Measurements from ENCODE around the gene RBM19. TPM values are rescaled to one million over a fixed set of nuclear protein-coding genes. Genes with fewer than 3 reads are reported as not detected.

RBM19 gene
- total and polyA plus RNA-seq, 2 donors (not counting 3 experiments of a cell fraction or from before 2014, with no cell fraction given) = 13.2 to 34.4 TPM

- DNase-seq (ENCODE audit: low read depth, low spot score) = no peak
- dilution Hi-C loops (cut with MboI; ENCODE audit: extremely low pct_ligation_motif_present, low sequenced_read_pairs) = no loop called here
- TF ChIP-seq GATA2 (IDR thresholded peaks at IDR 0.05; ENCODE audit: insufficient read depth, insufficient read length, low read depth, low read length) (no peak), POLR2AphosphoS5 (IDR thresholded peaks at IDR 0.05; ENCODE audit: insufficient read depth, low read depth, low read length) (no peak), MYC (IDR thresholded peaks at IDR 0.05; ENCODE audit: low read depth, low read length) (no peak), EZH2 (IDR thresholded peaks at IDR 0.05; ENCODE audit: borderline replicate concordance, low read depth, low read length, severe bottlenecking) (no peak), POLR2A (IDR thresholded peaks at IDR 0.05; ENCODE audit: low read depth, low read length) (no peak), FOS (IDR thresholded peaks at IDR 0.05; ENCODE audit: borderline replicate concordance, insufficient read depth, low read length) (no peak), MAX (IDR thresholded peaks at IDR 0.05; ENCODE audit: insufficient read depth, insufficient read length) (no peak), JUN (IDR thresholded peaks at IDR 0.05; ENCODE audit: borderline replicate concordance, insufficient read depth, insufficient read length, low read depth) (no peak), CTCF (IDR thresholded peaks at IDR 0.05; ENCODE audit: extremely low read depth in 1 of 2, insufficient read depth in 1 of 2, low read depth in 1 of 2, low read length in 2 of 2) (no peak)
Observed at GRCh38 chr12:113788020-113788856, 177.9 kb downstream of the RBM19 start.

More at GRCh38 chr12:113788020-113788856, 177.9 kb downstream of the RBM19 start:
- Histone ChIP-seq H3K4me1 (ENCODE audit: control insufficient read depth, extremely low read depth, insufficient read depth, low read length) (no peaks in the 10 kb centered on the region), H2AFZ (ENCODE audit: low read depth, low read length) (no peak overlapping the region), H3K9me1 (replicated peaks; ENCODE audit: control insufficient read depth, extremely low read depth, insufficient read depth, low read length) (no peaks in the 10 kb centered on the region), H3K27ac (ENCODE audit: insufficient read depth, low read depth, low read length) (no peak overlapping the region), H3K36me3 (ENCODE audit: control insufficient read depth in 2 of 2, extremely low read depth in 1 of 2, insufficient read depth in 2 of 2, low read length in 2 of 2) (no peaks in the 10 kb centered on the region), H3K79me2 (ENCODE audit: control insufficient read depth, insufficient read depth, low read length) (no peaks in the 10 kb centered on the region), H4K20me1 (replicated peaks; ENCODE audit: control insufficient read depth, extremely low read depth, insufficient read depth, low read length) (no peaks in the 10 kb centered on the region), H3K27me3 (ENCODE audit: control insufficient read depth in 2 of 2, insufficient read depth in 2 of 2, low read length in 2 of 2) (peaks cover 3% of the 10 kb centered on the region in 2 experiments), H3K4me3 (replicated peaks in 1 of 3; ENCODE audit: insufficient read depth in 1 of 3, low read depth in 1 of 3, low read length in 3 of 3) (no peak overlapping the region), H3K9me3 (replicated peaks; ENCODE audit: control insufficient read depth, insufficient read depth, low read length) (no peaks in the 10 kb centered on the region), H3K4me2 (ENCODE audit: insufficient read depth, low read length) (no peak overlapping the region), H3K9ac (replicated peaks; ENCODE audit: extremely low read depth, insufficient read depth, low read length) (no peak overlapping the region)
- no peak for FAIRE-seq
- no TSS peak for BruUV-seq (replicated peaks)
- ChIA-PET POLR2A (no interaction called here), CTCF (interaction anchor here (1.0 kb wide), 1 partner anchor 51 kb away, joined by 3 read pairs; no protein-coding TSS in a partner anchor)
- intact Hi-C loops (cut with micrococcal nuclease) = no loop called here

Measured in endothelial cell of umbilical vein (primary cell).